Skeletal muscle tissue (tissue), 2 donors: Measurements from ENCODE around the gene HTRA1. TPM values are rescaled to one million over a fixed set of nuclear protein-coding genes. Genes with fewer than 3 reads are reported as not detected.

Experiments used
- small RNA-seq: library from RNA; depleted of rRNA; stranded (forward); fragments of <200 nt; gene quantifications from one replicate; pipeline ENCODE3, GENCODE V24; 2014
- total RNA-seq: library from RNA; depleted of rRNA; stranded (reverse); fragments of >200 nt; gene quantifications from one replicate; pipeline ENCODE4 v1.2.3, GENCODE V29; 2014

The HTRA1 gene
- total RNA-seq, 1 donor from 2014 or later, result 69.9 TPM

Small RNA genes lying within 50 kb of the gene (small RNA-seq; reads per million reads assigned to genes)
- gene MIR3941, result not detected

Other genes starting within 250 kb of the HTRA1 start
- gene BTBD16, start 190.3 kb upstream of the HTRA1 start, total RNA-seq, result not detected
- gene PLEKHA1, start 86.8 kb upstream of the HTRA1 start, total RNA-seq, result 23.5 TPM
- gene ARMS2, start 6.9 kb upstream of the HTRA1 start, total RNA-seq, result not detected
- gene DMBT1, start 99.2 kb downstream of the HTRA1 start, total RNA-seq, result not detected
- not detected for gene C10orf120, start 238.3 kb downstream of the HTRA1 start, total RNA-seq